Activated CD8-positive, alpha-beta memory T cell treated with anti-CD3 and anti-CD28 coated beads for 1 hour (primary cell): ENCODE results near the gene RPL28.
"Not testable (repeated sequence)": the region's sequence is repeated elsewhere in the genome, so short reads cannot be mapped to it uniquely, and the experiment has no call there.

Experiments
- DNase-seq, 2 donors: peaks; one replicate each; pipeline ENCODE4 v3.0.0-alpha.2; 2020; ENCODE audit warnings: low read depth in 1 of 2; ENCODE audit errors: extremely low read depth in 1 of 2

RPL28 gene

DNA sequence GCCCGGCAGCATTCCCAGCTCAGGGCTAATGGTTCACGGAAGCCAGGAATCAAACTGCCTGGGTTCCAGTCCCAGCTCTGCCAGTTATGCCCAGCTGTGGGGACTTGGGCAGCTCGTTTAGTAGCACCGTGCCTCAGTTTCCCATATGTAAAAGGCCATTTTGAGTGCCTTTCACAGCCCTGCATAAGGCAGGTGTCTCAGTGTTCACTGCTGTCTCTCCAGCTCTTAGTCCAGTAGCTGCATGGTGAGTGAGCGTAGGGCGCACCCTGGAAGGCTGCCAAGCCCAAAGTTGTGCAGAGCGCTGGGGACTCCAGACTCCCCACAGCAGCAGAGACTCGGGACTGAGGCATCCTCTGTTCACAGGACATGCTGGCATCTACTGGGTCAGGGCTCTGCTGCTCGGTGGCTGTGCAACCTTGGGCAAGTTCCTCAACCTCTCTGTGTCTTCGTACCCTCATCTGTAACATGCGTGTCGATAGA, 5.5 kb downstream of the RPL28 start:
- DNase-seq, result no peak

DNA sequence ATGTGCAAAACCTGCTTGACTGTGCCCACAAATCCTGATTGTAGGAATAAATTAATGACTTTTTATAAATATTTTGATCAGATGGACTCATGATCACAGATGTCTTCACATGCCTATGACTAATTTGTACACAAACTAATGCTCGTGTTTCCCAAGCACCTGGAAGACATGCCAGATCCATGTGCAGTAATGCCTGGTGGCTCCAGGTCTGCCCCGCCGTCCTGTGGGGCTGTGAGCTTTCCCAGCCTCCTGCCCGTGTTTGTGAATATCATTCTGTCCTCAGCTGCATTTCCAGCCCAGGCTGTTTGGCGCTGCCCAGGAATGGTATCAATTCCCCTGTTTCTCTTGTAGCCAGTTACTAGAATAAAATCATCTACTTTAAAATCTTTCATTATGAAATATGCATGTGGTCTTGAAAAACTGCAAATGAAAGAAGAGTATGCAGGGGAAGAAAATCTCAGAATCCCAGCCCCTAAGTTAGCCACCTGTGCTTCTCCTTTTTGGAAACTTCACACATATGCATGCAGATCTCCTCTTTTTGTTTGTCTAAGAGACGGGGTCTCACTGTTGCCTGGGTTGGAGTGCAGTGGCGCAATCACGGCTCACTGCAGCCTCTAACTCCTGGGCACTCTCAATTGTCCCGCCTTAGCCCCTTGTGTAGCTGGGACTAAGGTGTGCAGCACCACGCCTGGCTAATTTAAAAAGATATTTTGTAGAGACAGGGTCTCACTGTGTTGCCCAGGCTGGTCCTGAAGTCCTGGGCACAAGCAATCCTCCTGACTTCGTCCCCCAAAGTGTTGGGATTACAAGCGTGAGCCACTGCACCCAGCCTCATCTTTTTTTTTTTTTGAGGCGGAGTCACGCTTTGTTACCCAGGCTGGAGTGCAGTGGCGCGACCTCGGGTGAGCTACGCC, 6.2 kb downstream of the RPL28 start:
- DNase-seq, result no peak

DNA sequence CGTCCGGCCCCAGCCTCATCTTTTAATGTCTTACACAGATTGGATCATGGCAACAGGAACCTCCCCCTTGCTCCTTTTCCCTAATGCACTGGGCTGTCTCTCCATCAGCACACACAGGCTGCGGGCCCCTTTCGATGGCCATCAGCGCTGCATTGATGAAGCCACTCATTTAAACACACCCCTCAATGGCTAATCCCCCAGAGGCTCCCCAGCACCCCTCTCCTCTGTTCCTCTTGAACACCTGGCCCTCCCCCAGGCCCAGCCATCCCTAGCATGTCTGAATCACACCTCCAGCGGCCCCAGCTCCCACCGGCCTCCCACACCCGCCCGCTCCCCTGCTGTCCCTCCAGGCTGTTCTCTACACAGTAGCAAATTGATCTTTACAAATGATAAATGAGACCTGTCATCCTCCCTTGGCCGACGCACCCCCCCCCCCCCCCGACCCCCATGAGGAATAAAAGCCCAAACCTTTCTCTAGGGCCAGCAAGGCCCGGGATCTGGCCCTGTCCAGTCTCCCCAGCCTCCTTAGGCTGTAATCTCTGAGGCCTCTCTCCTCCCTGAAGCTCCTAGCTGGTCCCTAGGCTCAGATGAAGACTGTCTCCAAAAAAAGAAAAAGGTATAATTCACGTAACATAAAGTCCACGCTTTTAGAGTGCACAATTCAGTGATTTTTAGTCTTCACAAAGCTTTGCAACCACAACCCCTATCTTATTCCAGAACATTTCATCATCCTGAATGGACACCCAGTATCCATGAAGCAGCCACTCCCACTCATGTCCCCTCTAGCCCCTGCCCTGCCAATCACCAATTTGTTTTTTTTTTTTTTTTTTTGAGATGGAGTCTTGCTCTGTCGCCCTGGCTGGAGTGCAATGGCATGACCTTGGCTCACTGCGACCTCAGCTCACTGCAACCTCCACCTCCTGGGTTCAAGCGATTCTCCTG, 7.4 kb downstream of the RPL28 start:
- DNase-seq, result no peak

DNA sequence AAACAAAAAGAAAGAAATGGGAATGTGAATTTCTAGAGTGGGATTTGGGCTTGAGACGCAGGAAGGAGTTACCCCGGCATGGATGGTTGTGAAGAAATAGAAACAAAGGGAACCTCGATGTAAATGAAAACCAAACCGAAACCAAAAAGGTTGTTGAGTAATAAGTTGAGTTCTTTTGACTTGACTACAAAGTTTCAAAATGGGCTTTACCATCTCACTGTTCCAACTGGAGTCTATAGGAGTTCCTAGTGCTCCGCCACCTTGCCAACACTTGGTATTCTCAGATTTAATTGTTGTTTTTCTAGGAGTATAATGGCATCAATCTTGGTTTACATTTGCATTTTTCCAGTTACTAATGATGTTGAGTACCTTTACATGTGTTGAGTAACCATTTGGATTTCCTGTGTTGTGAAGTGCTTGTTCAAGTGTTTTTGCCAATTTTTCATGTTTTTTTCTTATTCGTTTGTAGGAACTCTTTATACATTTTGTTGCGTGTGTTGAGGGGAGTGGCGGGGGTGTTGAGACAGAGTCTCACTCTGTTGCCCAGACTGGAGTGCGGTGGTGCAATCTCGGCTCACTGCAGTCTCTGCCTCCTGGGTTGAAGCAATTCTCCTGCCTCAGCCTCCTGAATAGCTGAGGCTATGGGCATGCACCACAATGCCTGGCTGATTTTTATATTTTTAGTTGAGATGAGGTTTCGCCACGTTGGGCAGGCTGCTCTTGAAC, 12.6 kb downstream of the RPL28 start:
- no peak for DNase-seq

DNA sequence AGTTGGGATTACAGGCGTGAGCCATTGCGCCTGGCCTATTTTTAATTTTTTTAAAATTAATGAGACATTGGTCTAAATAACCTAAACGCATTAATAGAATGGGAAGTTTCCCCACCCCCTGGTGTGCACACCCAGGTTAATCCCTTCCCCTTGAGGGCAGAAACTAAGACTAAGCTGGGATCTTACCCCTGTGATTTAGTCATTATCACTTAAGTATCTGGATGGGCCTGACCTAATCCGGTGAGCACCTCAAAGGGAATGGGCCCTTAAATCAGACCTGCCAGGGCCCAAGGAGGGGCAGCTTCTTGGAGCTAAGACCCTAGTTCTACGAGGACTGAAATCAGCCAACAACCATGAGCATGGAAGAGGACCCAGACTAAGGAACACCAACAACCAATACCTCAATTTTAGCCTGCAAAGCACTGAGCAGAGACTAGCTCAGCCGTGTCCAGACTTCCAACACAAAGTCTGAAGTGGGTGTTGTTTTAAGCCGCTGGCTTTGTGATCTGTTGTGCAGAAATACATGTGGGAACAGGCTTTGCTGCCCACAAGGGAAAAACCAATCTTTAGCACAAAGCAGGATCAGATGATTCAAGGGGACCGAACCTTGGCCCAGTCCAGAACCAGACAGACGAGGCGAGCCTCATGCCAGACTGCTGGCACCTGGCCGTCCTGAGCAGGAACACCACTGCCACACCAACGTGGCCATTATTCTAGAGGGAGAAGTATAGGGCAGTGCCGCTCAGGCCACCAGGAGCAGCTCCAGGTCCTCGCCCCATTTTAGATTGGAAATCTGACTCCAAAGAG, 14.8 kb downstream of the RPL28 start:
- DNase-seq, result no peak

DNA sequence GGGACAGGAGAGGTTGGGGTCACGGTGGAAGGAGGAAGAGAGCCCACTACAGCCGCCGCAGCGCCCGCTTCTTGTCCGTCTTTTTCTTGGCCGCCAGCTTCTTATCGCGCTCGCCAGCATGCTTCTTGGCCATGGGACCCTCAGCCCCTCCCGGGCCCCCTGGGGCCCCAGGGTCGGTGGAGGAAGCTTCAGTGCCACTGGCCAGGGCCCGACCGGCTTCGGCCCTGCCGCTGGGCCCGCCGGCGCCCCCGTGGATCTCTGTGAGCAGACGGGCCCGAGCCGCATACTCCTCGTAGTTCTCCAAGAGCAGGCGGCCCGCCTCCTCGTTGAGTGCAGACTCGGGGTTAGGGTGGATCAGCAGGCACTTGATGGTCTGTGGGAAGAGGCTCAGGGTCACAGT, 15.7 kb downstream of the RPL28 start:
- not testable (repeated sequence) for DNase-seq

DNA sequence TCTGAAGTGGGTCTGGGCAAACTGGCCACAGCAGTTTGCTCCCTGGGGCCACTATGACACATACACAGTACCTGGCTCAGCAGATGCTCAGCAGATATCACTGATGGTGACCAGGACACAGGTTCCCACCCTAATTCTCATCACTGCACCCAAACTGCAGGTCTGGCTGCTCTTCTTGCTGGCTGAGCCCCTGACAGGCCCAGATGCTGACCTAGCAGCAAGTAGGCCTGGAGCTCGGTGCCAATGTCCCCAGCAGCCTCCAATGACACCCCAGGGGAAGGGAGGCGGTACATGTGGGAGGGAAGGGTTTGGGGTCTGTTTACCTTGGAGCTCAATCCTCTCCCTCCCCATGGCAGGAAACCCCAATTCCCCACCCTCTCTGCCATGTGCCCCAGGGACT, 16.8 kb downstream of the RPL28 start:
- DNase-seq, result no peak

DNA sequence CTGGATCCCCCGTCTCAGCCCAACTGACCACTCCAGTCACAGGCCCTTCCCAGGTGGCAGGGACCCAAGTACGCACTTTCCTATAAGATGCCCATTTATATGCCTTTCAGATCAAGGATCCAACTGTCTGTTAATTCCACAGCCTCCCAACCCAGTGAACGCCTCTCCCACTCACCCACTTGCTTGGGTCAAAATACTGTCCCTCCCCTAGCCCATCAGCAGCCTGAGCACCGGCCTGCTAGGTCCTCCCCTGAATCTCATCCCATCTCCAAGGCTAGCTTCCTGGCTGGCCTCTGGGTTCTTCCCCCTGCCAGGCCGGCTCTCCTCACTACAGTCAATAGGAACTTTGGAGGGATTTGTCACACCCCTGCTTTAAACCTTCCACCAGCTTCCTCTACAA, 19.9 kb downstream of the RPL28 start:
- no peak for DNase-seq

DNA sequence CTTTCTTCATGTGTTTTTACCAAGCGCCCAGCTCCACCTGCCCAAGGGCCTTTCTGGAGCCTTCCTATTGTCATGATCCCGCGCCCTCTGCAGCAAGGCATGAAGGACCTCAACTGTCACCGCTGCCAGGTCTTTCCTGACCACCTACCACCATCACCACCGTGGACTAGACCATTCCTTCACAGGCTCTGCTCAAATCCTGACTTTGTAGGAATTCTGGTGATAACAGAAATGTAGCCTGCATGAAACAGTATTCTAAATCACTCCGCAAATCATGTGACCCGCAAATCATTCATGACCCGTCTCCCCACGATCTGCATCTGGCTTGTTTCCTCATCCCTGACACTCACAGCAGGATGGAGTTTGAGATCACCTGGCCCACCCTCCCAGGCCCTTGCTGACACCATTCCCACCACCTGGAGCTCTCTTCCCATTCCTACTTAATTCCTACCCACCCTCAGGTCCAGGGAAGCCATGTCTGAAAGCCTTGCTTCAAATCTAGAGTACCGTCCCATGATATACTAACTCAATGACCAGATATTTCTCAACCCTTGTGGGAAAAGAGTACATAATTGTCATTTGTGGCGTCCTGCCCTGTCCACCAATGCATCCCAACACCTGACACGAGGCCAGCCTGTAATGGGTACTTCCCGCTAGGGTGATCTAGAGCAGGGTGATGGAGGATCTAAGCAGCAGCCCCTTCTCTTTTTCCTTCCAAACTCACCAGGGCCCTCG, 20.5 kb downstream of the RPL28 start:
- no peak for DNase-seq

DNA sequence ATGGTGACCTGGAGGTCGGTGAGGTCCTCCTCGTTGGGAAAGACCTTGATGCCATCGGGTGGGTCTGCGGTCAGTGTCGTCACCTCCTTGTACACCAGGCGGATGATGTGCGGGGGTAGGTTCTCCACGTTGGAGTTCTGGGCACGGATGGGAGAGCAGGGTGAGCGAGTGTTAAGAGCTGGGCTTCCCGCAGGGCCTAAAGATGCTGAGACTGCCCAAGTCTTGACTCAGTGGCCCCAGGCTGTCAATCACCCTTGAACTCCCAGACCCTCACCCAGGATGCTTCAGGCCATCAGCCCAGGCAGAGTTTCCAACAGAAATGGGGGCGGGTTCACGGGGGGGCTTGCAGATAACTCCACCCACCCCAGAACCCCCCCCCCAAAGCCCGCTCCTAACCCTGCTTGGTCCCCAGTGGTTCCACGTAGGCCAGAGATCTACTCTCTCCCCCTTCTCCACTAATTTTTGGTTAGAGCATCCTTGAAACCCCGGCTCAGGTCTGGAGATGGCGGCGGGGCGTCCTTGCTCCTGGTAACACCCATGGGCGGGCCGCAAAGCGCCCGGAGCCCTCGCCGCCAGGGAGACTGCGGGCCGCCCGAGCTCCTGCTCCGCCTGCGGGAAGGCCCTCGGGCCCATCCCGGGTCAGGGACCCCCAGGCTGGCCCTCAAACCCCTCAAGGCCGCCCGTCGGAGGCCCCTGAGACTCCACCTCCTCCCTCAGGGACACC, 21.3 kb downstream of the RPL28 start:
- DNase-seq, result peak in 1 of 2 donors; percentile 27

DNA sequence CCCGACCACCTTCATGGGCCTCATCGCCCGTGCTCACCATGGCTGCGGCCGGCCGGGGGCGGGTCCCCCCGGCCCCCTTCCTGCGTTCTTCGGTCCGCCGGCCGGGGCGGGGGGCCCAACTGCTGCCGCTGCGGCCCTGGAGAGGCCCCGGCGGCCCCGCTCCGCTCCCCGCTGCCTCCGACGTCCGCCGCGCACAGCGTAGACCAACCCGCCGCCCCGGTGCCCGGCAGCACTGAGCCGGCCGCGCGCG, 21.7 kb downstream of the RPL28 start, which contains the start of gene UBE2S:
UBE2S (minus strand) TSS at position 239 of the 250 bp plus-strand sequence; CDS start at position 40, 199 bp downstream.
- not testable (repeated sequence) for DNase-seq

DNA sequence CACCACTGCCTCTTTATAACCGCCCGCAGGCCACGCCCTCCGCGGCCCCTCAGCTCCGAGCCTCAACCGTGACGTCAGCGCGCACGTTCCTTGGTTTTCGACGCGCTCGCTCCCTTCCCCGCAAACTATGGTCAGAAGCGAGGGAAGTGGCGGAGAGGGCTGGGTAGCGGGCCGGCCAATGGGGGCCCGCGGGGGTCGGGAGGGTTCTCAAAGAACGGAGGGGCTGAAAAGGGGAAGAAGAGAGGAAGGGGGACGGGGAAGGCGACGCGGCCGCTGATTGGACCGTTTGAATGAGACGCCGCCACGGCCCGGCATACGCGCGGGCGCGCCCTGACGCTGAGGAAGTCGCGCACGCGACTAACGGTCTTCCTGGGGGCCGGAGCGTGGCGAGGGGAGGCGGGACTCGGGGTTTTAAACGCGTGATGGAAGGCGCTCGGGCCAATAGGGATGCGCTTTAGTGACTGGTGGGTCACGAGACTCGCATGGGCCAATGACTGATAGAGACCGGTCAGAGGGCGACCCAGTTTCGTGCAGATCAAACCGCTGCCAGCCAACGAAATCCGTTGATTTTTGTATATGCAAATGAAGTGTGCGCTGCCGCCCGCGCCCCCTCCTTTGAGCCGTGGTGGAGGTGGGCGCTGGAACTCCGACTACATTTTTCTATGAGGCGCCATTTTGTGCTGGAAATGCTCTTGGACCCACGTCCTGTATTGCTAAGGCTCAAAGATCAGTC, 22.2 kb downstream of the RPL28 start:
- DNase-seq, result peak; percentile 92 to 93

DNA sequence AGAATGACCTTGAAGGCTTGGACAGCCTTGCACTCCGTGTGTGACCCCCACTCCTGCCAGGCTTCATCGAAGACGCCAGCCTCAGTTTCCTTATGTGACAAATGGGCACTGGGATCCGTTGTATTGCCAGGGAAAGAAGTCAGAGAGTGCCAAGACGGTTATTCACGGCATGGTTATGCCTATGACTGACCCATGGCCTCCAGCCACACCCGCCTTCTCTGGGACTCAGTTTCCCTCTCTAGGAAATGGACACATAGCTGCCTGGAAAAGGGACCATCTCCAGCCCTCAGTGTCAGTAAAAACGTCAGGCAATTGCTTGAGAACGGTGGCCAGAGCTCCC, 22.8 kb downstream of the RPL28 start:
- no peak for DNase-seq

DNA sequence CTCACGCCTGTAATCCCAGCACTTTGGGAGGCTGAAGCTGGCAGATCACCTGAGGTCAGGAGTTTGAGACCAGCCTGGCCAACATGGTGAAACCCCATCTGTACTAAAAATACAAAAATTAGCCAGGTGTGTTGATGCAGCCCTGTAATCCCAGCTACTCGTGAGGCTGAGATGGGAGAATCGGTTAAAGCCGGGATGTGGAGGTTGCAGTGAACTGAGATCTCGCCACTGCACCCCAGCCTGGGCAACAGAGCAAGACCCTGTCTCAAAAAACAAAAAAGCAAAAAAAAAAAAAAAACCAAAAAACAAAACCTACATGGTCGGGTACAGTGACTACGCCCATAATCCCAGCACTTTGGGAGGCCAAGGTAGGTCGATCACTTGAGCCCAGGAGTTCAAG, 23.4 kb downstream of the RPL28 start:
- DNase-seq, result not testable (repeated sequence)

DNA sequence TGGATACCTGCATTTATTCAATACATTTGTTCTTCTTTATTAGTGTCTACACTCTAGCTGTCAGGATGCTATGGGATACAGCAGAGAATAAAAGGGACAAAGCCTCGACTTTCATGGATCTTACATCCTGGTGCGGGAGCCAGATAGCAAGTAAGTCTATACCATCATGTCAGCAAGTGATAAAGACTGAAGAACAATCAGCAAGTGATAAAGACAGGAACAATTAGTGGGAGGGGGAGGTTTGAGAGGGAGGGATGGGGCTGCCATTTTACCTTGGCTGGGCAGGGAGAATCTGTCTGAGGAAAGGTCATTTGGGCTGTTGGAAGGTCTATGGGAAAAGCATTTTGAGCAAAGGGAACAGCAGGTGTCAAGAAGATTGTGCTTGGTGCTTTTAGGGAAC, 24.4 kb downstream of the RPL28 start:
- no peak for DNase-seq

DNA sequence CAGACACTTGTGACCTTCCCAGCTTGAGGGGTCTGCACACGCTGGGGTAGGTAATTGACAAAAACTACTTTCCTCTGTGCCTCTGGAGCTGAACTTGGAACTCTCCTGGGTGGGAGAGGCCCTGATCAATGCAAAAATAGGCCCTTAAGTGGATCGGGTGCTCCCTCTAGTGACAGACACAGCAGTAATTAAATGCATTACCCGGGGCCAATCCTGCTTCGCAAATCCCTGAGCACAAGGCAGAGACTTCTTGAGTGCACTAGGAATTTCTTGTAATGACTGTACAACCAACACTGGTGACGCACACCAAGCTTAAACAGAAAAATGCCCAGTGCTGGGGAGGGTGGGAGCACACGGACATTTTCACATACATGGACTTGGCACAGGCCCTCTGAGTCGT, 32.5 kb downstream of the RPL28 start:
- no peak for DNase-seq

DNA sequence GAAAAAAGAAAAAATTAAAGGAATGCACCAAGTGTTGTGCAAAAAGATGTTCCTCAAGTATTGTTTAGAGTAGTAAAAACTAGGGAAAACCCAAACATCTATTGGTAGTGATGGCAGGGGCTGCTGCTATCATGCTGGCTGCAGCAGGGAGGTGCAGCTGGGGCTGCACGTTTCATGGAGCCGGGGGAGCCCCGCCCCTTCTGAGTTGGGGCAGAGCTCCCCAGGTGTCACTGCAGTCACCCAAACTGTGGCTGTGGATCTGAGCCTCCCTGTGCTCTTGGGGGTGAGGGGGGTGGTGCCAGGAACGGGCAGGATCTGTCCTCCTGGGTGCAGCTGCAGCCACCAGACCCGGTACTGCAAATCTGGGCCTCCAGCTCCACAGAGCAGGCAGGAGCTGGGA, 33.4 kb downstream of the RPL28 start:
- DNase-seq, result no peak

DNA sequence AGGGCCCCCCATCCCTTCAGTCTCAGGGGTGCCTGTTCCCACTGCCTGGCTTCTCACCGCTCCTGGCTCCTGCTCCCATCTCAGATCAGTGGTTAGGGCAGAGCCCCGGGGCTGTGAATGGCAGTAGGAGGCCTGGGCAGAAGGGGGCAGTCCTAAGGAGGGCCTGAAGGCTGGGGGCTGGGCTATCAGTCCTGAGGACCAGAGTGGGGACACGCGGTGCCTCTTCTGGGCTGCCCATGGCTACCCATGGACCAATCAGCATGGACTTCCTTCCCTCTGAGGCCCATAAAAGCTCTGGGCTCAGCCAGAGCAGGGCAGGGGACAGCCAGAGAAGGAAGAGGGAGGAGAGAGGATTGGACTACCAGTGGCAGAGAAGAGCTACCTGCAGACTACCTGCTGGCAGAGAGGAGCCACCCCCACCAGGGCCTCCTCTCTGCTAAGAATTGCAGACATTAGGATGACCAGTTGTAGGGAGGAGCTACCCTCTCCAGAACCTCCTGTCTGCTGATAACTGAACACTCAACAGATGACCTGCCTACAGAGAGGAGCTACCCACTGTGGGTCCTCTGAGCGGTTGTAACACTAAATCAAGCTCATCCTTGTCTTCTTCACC, 34.0 kb downstream of the RPL28 start:
- no peak for DNase-seq
